Tibial artery (tissue), 4 donors: ENCODE results near the gene CXCL5.

Source experiments
- DNase-seq, 2 donors: peaks; one replicate each; pipeline ENCODE4 v3.0.0-alpha.2; 2019
- H3K27ac ChIP-seq, 2 donors: fragments of 200-600 bp; sonication (generic) in 1 of 2; 1 replicate in 1 of 2; 2 replicates in 1 of 2; pipeline ENCODE4 v1.5.1; 2018 to 2019; ENCODE audit warnings: mild to moderate bottlenecking in 1 of 2
- H3K27me3 ChIP-seq, 2 donors: fragments of 200-600 bp; sonication (generic) in 1 of 2; one replicate each; pipeline versions ENCODE4 v1.5.1 to v1.6.0; 2016 to 2019
- H3K36me3 ChIP-seq, 3 donors: fragments of 200-600 bp; sonication (generic) in 2 of 3; one replicate each; pipeline ENCODE4 v1.5.1; 2016 to 2019; ENCODE audit warnings: mild to moderate bottlenecking in 2 of 3
- H3K4me1 ChIP-seq, 4 donors: fragments of 200-600 bp; sonication (generic) in 2 of 4; 1 replicate in 3 of 4; 2 replicates in 1 of 4; pipeline ENCODE4 v1.5.1; 2016 to 2019
- H3K4me3 ChIP-seq, 2 donors: fragments of 200-600 bp; sonication (generic) in 1 of 2; 1 replicate in 1 of 2; 2 replicates in 1 of 2; pipeline ENCODE4 v1.5.1; 2018 to 2019; ENCODE audit warnings: mild to moderate bottlenecking in 2 of 2
- H3K9me3 ChIP-seq, 3 donors: fragments of 200-600 bp; sonication (generic) in 1 of 3; one replicate each; pipeline ENCODE4 v1.5.1; 2016 to 2019
- intact Hi-C: fragments of 100-400 bp; cut with DNase I; formaldehyde crosslinking; loops from one replicate; pipeline ENCODE4 v1.15.0; 2023; ENCODE audit warnings: low total_unique reads
- TF ChIP-seq, protein P1 (sequence below), 2 experiments: fragments of 200-600 bp in 1 of 2; fragments of 450-650 bp in 1 of 2; IDR thresholded peaks; one replicate each; pipeline ENCODE4 v1.5.1; 2017 to 2019; ENCODE audit warnings: antibody characterized with exemption in 2 of 2, mild to moderate bottlenecking in 1 of 2, moderate library complexity in 1 of 2

The CXCL5 gene

GRCh38 chr4:74037076-74037955 lies 38.8 kb upstream of the CXCL5 start:
- H3K4me1 ChIP-seq, result peaks cover 0 to 12% (median 9%) of the 10 kb centered on the region in 4 donors
- TF ChIP-seq, protein P1, sequence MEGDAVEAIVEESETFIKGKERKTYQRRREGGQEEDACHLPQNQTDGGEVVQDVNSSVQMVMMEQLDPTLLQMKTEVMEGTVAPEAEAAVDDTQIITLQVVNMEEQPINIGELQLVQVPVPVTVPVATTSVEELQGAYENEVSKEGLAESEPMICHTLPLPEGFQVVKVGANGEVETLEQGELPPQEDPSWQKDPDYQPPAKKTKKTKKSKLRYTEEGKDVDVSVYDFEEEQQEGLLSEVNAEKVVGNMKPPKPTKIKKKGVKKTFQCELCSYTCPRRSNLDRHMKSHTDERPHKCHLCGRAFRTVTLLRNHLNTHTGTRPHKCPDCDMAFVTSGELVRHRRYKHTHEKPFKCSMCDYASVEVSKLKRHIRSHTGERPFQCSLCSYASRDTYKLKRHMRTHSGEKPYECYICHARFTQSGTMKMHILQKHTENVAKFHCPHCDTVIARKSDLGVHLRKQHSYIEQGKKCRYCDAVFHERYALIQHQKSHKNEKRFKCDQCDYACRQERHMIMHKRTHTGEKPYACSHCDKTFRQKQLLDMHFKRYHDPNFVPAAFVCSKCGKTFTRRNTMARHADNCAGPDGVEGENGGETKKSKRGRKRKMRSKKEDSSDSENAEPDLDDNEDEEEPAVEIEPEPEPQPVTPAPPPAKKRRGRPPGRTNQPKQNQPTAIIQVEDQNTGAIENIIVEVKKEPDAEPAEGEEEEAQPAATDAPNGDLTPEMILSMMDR (IDR thresholded peaks at IDR 0.05), result no peak
- H3K27me3 ChIP-seq, result no peaks in the 10 kb centered on the region
- intact Hi-C loops, result no loop called here
- no peak overlapping the region for H3K27ac ChIP-seq
- DNase-seq, result no peak
- no peaks in the 10 kb centered on the region for H3K36me3 ChIP-seq
- no peaks in the 10 kb centered on the region for H3K9me3 ChIP-seq
- peak overlapping the region; percentile 60 to 71 for H3K4me3 ChIP-seq

GRCh38 chr4:74033739-74034138 lies 35.3 kb upstream of the CXCL5 start:
- intact Hi-C loops, result no loop called here

GRCh38 chr4:74032064-74032463 lies 33.6 kb upstream of the CXCL5 start:
- H3K4me1 ChIP-seq, result no peaks in the 10 kb centered on the region
- TF ChIP-seq, protein P1 (IDR thresholded peaks at IDR 0.05), result no peak
- intact Hi-C loops, result no loop called here
- H3K4me3 ChIP-seq, result no peak overlapping the region
- peaks cover 0 to 6% (median 0%) of the 10 kb centered on the region in 3 donors for H3K9me3 ChIP-seq
- no peak for DNase-seq
- no peaks in the 10 kb centered on the region for H3K27me3 ChIP-seq
- no peak overlapping the region for H3K27ac ChIP-seq
- H3K36me3 ChIP-seq, result no peaks in the 10 kb centered on the region

More at GRCh38 chr4:74033739-74034138, 35.3 kb upstream of the CXCL5 start:
- TF ChIP-seq, protein P1 (IDR thresholded peaks at IDR 0.05), result no peak
- Histone ChIP-seq H3K27ac (no peak overlapping the region), H3K9me3 (peaks cover 0 to 4% (median 0%) of the 10 kb centered on the region in 3 donors), H3K4me1 (peaks cover 0 to 8% (median 7%) of the 10 kb centered on the region in 4 donors), H3K27me3 (no peaks in the 10 kb centered on the region), H3K4me3 (no peak overlapping the region), H3K36me3 (no peaks in the 10 kb centered on the region)
- DNase-seq, result no peak

GRCh38 chr4:74031576-74031975 lies 33.1 kb upstream of the CXCL5 start:
- TF ChIP-seq, protein P1 (IDR thresholded peaks at IDR 0.05), result no peak
- Histone ChIP-seq H3K36me3 (no peaks in the 10 kb centered on the region), H3K4me3 (no peak overlapping the region), H3K27ac (no peak overlapping the region), H3K9me3 (peaks cover 0 to 6% (median 0%) of the 10 kb centered on the region in 3 donors), H3K4me1 (no peaks in the 10 kb centered on the region), H3K27me3 (no peaks in the 10 kb centered on the region)
- DNase-seq, result no peak
- intact Hi-C loops, result no loop called here

DNA sequence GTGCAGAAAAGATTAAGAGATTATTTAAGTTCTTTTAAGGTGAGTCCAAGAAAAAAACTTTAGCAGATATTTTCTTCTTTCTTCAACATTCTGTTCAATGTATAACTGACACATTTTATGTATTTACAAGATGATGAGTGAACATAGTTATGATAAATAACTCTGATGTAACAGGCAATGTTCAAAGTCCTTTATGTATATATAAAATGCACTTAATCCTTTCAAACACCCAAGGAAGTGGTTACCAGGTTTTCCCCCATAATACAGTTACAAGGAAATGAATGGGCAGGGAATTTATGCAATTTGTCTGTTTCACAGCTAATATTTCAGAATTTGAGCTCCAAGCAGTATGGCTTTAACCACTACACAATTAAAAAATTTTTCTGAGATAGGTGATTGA lies 31.8 kb upstream of the CXCL5 start:
- TF ChIP-seq, protein P1 (IDR thresholded peaks at IDR 0.05), result no peak
- intact Hi-C loops, result no loop called here

More for the DNA sequence above, 31.8 kb upstream of the CXCL5 start:
- Histone ChIP-seq H3K27ac (no peak overlapping the region), H3K36me3 (no peaks in the 10 kb centered on the region), H3K4me1 (no peaks in the 10 kb centered on the region), H3K9me3 (peaks cover 0 to 6% (median 0%) of the 10 kb centered on the region in 3 donors), H3K4me3 (no peak overlapping the region), H3K27me3 (no peaks in the 10 kb centered on the region)
- no peak for DNase-seq
